HUES48 (cell line): ENCODE measurements around the gene PHF3.
"Not testable (repeated sequence)": the region's sequence is repeated elsewhere in the genome, so short reads cannot be mapped to it uniquely, and the experiment has no call there.

Experiments
- H3K27ac ChIP-seq: one replicate; pipeline ENCODE4 v1.7.0; 2013; ENCODE audit warnings: low read depth, low read length, inconsistent platforms
- H3K27me3 ChIP-seq: 2 replicates; pipeline ENCODE4 v1.6.1; 2013; ENCODE audit warnings: mild to moderate bottlenecking, low read length; ENCODE audit not compliant: control insufficient read depth, insufficient read depth
- H3K36me3 ChIP-seq: 2 replicates; pipeline ENCODE4 v1.6.1; 2013; ENCODE audit warnings: low read length; ENCODE audit not compliant: control insufficient read depth, insufficient read depth
- H3K4me1 ChIP-seq: 2 replicates; pipeline ENCODE4 v1.6.1; 2013; ENCODE audit warnings: mild to moderate bottlenecking, low read length; ENCODE audit not compliant: control insufficient read depth, insufficient read depth
- H3K4me3 ChIP-seq: 2 replicates; pipeline ENCODE4 v1.5.1; 2013; ENCODE audit warnings: mild to moderate bottlenecking, low read depth, low read length
- H3K9ac ChIP-seq: 2 replicates; pipeline ENCODE4 v1.6.1; 2013; ENCODE audit warnings: mild to moderate bottlenecking, low read depth, low read length, moderate library complexity
- H3K9me3 ChIP-seq: 2 replicates; pipeline ENCODE4 v1.6.1; 2013; ENCODE audit warnings: low read length; ENCODE audit not compliant: control insufficient read depth, insufficient read depth

Gene PHF3

DNA sequence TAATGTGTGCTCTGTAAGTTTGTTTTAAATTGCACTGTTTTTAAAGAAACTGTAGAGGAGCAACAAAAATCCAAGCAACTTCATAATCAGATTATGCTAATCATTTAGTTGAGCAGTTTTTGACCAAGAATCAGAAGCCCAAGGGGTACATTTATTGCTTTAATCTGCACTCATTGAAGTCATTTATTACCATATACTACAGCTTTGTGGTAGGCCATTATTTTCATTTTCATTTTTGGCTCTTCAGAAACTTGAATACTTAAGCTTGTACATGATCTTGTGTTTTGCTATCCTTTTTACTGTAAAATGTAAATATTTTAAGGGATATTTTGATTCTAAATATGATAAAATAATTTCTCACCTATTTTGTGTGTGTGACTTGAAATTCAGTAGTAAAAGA lies 78.5 kb downstream of the PHF3 start:
- no peak overlapping the region for H3K9ac ChIP-seq
- H3K9me3 ChIP-seq: no peaks in the 10 kb centered on the region
- no peaks in the 10 kb centered on the region for H3K27me3 ChIP-seq
- no peaks in the 10 kb centered on the region for H3K4me1 ChIP-seq
- no peak overlapping the region for H3K27ac ChIP-seq
- peaks cover 58% of the 10 kb centered on the region for H3K36me3 ChIP-seq
- H3K4me3 ChIP-seq: no peak overlapping the region

DNA sequence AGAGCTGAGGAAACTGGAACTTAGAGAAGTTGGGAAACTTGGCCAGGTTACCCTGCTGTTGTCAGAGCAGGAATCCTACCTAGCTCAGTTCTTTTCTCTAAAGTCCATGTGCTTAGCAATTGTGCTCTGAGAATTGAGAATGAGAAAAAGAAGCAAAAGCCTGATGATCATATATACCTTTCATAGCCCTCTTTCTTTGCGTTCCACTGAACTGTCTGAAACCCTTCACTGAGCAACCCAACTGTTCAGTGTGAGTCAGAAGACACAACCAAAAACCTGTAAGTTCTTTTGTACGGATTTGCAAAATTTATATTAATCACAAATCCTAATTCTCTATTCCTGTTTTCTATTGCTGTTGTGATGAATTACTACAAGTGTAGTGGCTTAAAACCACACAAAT lies 80.6 kb downstream of the PHF3 start:
- H3K4me1 ChIP-seq: no peaks in the 10 kb centered on the region
- no peak overlapping the region for H3K9ac ChIP-seq
- no peak overlapping the region for H3K4me3 ChIP-seq
- no peak overlapping the region for H3K27ac ChIP-seq
- H3K27me3 ChIP-seq: no peaks in the 10 kb centered on the region
- no peaks in the 10 kb centered on the region for H3K9me3 ChIP-seq
- peaks cover 37% of the 10 kb centered on the region for H3K36me3 ChIP-seq

DNA sequence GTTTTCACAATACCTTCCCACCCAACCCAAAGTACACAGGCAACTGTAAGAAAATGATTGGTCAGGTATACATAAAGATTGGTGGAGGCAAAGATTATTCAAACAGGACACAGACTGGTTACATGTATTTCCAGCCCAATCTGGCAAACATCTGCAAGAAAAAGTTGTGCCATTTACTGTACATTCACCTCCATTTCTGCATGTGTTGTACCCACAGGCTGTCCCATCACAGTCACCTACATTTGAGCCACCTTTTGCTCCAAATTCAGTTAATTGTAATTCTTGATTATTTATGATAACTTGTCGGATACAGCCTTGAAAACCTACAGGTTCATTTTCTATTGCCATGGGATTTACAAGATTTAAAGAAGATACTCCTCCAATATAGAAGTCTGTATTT lies 85.6 kb downstream of the PHF3 start:
- Histone ChIP-seq H3K27me3 (no peaks in the 10 kb centered on the region), H3K4me1 (no peaks in the 10 kb centered on the region), H3K9ac (no peak overlapping the region), H3K4me3 (no peak overlapping the region), H3K36me3 (no peaks in the 10 kb centered on the region), H3K9me3 (no peaks in the 10 kb centered on the region), H3K27ac (no peak overlapping the region)

DNA sequence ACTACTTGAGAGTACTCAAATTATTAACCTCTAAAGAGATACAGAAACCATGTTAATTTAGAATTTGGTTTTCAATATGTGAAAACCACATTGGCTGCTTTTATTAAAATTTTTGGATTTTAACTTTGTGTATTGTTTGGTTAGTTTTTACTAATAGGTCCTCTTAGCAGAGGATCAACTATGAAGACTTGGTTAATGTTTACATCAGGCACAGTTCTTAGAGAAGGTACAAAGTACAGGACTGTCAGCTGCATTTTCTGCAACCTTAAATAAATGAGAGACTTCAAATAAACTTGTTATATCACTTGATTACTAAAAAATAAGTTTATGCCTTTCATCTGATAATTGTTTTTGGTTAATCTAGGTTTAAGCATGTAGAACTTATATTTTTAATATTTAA lies 89.1 kb downstream of the PHF3 start:
- H3K27ac ChIP-seq: no peak overlapping the region
- no peak overlapping the region for H3K4me3 ChIP-seq
- H3K36me3 ChIP-seq: no peaks in the 10 kb centered on the region
- no peaks in the 10 kb centered on the region for H3K9me3 ChIP-seq
- no peaks in the 10 kb centered on the region for H3K4me1 ChIP-seq
- no peaks in the 10 kb centered on the region for H3K27me3 ChIP-seq
- no peak overlapping the region for H3K9ac ChIP-seq

DNA sequence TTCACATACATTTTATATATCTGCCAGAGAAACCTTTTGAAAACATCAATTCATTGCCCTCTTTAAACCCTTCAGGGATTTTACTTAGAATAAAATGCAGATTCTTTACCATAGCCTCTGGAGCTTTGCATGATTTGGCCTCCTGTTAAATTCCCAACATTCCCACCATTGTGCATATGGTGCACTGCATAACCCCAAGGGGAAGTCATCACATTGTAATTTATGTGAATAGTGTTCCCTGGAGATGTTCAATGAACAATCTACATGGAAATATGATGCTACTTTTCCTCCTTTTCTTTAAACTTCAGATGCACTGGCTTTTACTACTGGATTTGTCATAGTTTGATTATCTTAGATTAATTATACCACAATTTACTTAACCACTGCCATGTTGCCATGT lies 94.7 kb downstream of the PHF3 start:
- no peaks in the 10 kb centered on the region for H3K36me3 ChIP-seq
- H3K27me3 ChIP-seq: no peaks in the 10 kb centered on the region
- no peak overlapping the region for H3K9ac ChIP-seq
- H3K4me1 ChIP-seq: no peaks in the 10 kb centered on the region
- H3K4me3 ChIP-seq: no peak overlapping the region
- H3K27ac ChIP-seq: no peak overlapping the region
- H3K9me3 ChIP-seq: no peaks in the 10 kb centered on the region

DNA sequence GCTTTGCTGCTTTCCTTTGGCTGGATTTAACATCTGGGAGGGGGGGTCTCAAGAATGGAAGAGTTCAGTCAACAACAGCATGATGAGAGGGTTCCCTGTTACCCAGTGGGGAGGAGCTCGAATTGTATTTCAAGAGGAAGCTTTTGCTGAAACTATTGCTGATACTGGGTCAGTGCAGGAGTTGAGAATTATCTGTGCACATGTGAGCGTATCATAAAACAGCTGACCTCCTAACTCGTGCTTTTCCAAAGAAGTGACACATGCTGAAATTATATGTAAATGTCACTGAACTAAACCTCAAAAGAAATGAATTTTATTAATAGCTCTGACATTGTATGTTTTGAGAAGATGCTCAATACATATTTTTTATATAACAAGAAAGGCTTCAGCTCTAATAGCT lies 96.3 kb downstream of the PHF3 start:
- no peak overlapping the region for H3K9ac ChIP-seq
- no peaks in the 10 kb centered on the region for H3K4me1 ChIP-seq
- no peaks in the 10 kb centered on the region for H3K27me3 ChIP-seq
- H3K9me3 ChIP-seq: no peaks in the 10 kb centered on the region
- H3K27ac ChIP-seq: no peak overlapping the region
- H3K36me3 ChIP-seq: no peaks in the 10 kb centered on the region
- H3K4me3 ChIP-seq: no peak overlapping the region

DNA sequence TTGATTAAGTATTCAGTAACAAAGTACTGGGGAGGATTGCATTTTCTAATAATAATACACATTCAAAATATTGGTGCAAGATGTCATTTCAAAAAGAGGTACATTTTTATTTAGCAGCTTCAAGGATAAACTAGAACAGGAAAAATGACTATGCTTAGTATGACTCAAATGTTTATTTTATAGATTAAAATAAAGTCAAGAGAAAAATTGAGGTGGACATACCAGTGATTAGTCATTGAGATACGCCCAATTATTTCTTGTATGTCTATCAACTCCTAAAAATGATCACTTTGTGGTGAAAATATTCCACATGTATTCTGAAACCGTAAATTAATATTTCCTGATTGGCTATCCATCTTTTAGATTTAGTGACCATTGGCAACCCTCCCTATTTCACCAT lies 96.7 kb downstream of the PHF3 start:
- Histone ChIP-seq H3K4me3 (no peak overlapping the region), H3K27ac (no peak overlapping the region), H3K9me3 (no peaks in the 10 kb centered on the region), H3K27me3 (no peaks in the 10 kb centered on the region), H3K36me3 (no peaks in the 10 kb centered on the region), H3K9ac (no peak overlapping the region), H3K4me1 (no peaks in the 10 kb centered on the region)

DNA sequence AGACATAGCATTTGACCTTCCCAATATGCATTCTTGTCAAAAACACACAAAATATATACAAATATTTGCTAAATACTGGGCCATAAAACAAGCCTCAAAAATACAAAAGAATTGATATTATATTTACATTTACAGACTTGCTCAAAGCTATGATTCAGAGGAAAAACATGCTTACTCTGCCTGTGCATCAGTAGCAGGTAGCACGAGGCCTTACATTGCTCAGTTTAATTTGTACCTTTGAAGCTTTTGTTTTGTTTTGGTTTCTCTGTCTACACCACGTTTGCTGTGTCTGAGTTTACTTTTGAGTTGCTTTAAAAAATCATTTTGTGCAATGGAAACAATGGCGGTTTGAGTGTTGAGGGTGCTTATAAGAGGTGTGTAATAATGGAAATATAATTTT lies 99.3 kb downstream of the PHF3 start:
- no peak overlapping the region for H3K4me3 ChIP-seq
- H3K36me3 ChIP-seq: no peaks in the 10 kb centered on the region
- H3K9ac ChIP-seq: no peak overlapping the region
- no peak overlapping the region for H3K27ac ChIP-seq
- no peaks in the 10 kb centered on the region for H3K9me3 ChIP-seq
- no peaks in the 10 kb centered on the region for H3K4me1 ChIP-seq
- H3K27me3 ChIP-seq: no peaks in the 10 kb centered on the region

DNA sequence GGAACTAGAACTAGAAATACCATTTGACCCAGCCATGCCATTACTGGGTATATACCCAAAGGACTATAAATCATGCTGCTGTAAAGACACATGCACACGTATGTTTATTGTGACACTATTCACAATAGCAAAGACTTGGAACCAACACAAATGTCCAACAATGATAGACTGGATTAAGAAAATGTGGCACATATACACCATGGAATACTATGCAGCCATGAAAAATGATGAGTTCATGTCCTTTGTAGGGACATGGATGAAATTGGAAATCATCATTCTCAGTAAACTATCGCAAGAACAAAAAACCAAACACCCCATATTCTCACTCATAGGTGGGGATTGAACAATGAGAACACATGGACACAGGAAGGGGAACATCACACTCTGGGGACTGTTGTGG lies 102.6 kb downstream of the PHF3 start:
- not testable (repeated sequence) for H3K36me3 ChIP-seq, H3K4me1 ChIP-seq, H3K9ac ChIP-seq, H3K4me3 ChIP-seq, H3K27me3 ChIP-seq, H3K9me3 ChIP-seq, H3K27ac ChIP-seq

DNA sequence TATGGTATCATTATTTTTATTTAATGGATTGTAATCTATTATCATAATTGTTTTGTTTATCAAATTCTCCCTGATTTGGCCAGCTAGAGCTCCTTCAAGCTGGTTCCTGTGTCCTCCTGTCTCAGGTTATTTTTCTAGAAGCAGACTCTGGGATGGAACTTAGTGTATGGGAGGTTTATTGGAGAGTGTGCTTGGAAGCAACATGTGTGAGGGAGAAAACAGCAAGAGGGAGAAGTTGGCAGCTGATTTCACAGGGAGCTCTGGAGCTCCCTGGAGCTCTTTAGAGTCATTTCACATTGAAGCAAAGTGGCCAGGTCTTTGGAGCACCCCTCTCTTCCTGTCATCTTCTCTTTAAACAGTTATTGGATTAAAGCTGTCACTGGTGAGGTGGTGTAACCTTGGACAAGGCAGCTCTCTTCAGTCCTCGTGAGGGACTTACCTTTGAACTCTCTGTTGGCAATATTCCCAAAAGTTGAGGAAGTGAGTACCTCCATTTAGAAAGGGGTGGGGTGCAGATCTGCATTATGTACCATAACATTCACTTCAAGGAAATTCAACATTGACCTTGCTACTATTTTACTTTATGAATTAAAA lies 103.6 kb downstream of the PHF3 start:
- Histone ChIP-seq H3K4me3 (no peak overlapping the region), H3K9ac (no peak overlapping the region), H3K27ac (no peak overlapping the region), H3K4me1 (no peaks in the 10 kb centered on the region), H3K27me3 (no peaks in the 10 kb centered on the region), H3K36me3 (no peaks in the 10 kb centered on the region), H3K9me3 (no peaks in the 10 kb centered on the region)

DNA sequence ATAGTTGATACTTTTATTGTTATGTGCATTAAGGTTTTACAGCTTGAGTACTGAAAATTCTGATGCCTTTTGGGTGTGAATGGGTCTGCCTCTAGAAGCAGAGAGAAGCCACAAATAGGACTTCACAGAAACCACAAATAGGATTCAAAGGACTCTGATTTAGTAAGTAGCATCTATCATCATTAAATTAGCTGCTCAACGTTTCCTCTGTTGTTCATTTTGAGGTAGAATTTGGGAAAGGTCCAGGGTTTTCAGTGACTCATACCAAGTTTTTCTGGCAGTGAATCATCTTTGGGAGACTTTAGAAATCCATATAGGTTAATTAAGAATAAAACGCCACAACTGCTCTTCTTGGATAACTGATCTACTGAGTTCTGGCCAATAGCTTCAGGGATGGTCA lies 105.1 kb downstream of the PHF3 start:
- no peak overlapping the region for H3K9ac ChIP-seq
- H3K36me3 ChIP-seq: no peaks in the 10 kb centered on the region
- H3K27ac ChIP-seq: no peak overlapping the region
- no peak overlapping the region for H3K4me3 ChIP-seq
- no peaks in the 10 kb centered on the region for H3K4me1 ChIP-seq
- H3K27me3 ChIP-seq: no peaks in the 10 kb centered on the region
- no peaks in the 10 kb centered on the region for H3K9me3 ChIP-seq

DNA sequence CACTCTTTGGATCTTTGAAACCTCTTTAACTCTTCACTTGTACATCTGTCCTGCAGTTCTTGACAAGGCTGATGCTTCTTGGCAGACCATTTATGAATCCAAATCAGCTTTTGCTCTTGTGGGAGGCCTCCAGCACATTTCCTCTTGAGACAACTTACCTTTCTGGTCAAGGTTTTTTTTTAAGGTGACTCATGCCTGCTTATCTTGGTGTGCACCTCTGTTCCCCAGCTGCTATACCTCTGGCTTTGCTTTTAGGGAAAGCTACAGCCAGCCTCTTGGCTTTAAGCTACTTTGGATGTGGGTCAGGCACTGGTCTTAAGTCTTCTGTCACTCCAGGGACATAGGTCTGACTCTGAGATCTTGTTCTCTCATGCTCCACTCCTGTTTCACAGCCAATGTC lies 106.5 kb downstream of the PHF3 start:
- Histone ChIP-seq H3K27me3 (no peaks in the 10 kb centered on the region), H3K36me3 (no peaks in the 10 kb centered on the region), H3K9ac (no peak overlapping the region), H3K4me1 (no peaks in the 10 kb centered on the region), H3K4me3 (no peak overlapping the region), H3K9me3 (no peaks in the 10 kb centered on the region), H3K27ac (no peak overlapping the region)
